Kidney epithelial cell (primary cell): ENCODE measurements around the gene SCYGR8. TPM values are rescaled to one million over a fixed set of nuclear protein-coding genes. Genes with fewer than 3 reads are reported as not detected.

Experiments used
- DNase-seq: peaks from one replicate; pipeline ENCODE4 v3.0.0-alpha.2; 2010; ENCODE audit warnings: low read depth
- H3K27me3 ChIP-seq: 2 replicates; pipeline ENCODE4 v1.6.0; 2011; ENCODE audit warnings: low read length; ENCODE audit not compliant: control insufficient read depth, insufficient read depth
- H3K36me3 ChIP-seq: 2 replicates; pipeline ENCODE4 v1.5.1; 2011; ENCODE audit warnings: low read length; ENCODE audit not compliant: control insufficient read depth, insufficient read depth
- H3K4me3 ChIP-seq: 2 replicates; pipeline ENCODE4 v1.5.1; 2011; ENCODE audit warnings: low read depth, mild to moderate bottlenecking, control low read depth, low read length
- CTCF ChIP-seq: IDR thresholded peaks from 2 replicates; pipeline ENCODE4 v1.5.1; 2011; ENCODE audit warnings: mild to moderate bottlenecking, moderate library complexity, low read length, control low read depth, inconsistent platforms; ENCODE audit not compliant: insufficient read depth, poor library complexity, severe bottlenecking
- total RNA-seq: library from RNA; depleted of rRNA; stranded (reverse); fragments of >200 nt; gene quantifications from 2 replicates; pipeline ENCODE4 v1.2.3, GENCODE V29; 2015

The SCYGR8 gene
- total RNA-seq, 1 donor from 2014 or later: not detected

- DNase-seq: no peak
- H3K4me3 ChIP-seq: no peak overlapping the region
Measured at GRCh38 chr2:227785293-227785692, 39.6 kb downstream of the SCYGR8 start.

DNA sequence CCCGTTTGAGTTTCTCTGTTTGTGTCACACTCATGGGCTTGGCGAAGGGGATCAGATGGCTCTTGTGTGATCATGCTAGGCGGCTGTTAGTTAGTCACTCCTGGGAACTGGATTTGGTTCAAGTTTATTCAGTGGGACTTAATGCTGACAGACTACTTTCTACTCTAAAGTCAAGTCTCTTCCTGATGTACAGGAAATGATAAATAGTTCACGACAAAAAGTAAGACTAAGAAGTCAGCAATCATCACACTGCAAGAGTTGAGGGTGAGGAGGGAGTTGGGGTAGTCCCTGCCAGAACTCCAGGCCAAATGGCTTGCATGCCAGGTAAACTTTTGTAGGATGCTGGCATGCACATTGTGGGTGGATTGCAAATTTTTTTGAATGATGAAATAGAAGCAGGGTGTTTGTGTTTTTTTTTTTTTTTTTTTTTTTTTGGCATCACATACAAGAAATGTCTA is 42.9 kb downstream of the SCYGR8 start:
- no peaks in the 10 kb centered on the region for H3K27me3 ChIP-seq
- no peak for TF ChIP-seq CTCF
- no peak overlapping the region for H3K4me3 ChIP-seq
- DNase-seq: no peak
- no peaks in the 10 kb centered on the region for H3K36me3 ChIP-seq

More at GRCh38 chr2:227785293-227785692, 39.6 kb downstream of the SCYGR8 start:
- no peaks in the 10 kb centered on the region for H3K27me3 ChIP-seq
- no peak for TF ChIP-seq CTCF
- H3K36me3 ChIP-seq: no peaks in the 10 kb centered on the region

GRCh38 chr2:227789803-227790202 is 44.1 kb downstream of the SCYGR8 start:
- no peaks in the 10 kb centered on the region for H3K36me3 ChIP-seq
- no peak for DNase-seq
- no peak for TF ChIP-seq CTCF
- H3K4me3 ChIP-seq: no peak overlapping the region
- no peaks in the 10 kb centered on the region for H3K27me3 ChIP-seq

- DNase-seq: no peak
- no peak for TF ChIP-seq CTCF
- H3K27me3 ChIP-seq: no peaks in the 10 kb centered on the region
- no peaks in the 10 kb centered on the region for H3K36me3 ChIP-seq
- H3K4me3 ChIP-seq: no peak overlapping the region
Measured at GRCh38 chr2:227793148-227793712, 47.5 kb downstream of the SCYGR8 start.

Other genes starting within 250 kb of the SCYGR8 start
- gene SCYGR2, start 147.0 kb upstream of the SCYGR8 start, total RNA-seq: not detected in 2 replicates
- gene SCYGR3, start 131.1 kb upstream of the SCYGR8 start, total RNA-seq: not detected in 2 replicates
- not detected in 2 replicates for gene SCYGR4, start 128.4 kb upstream of the SCYGR8 start, total RNA-seq
- not detected in 2 replicates for gene SCYGR5, start 79.1 kb upstream of the SCYGR8 start, total RNA-seq
- 0.07 and 0.25 TPM in 2 replicates for gene SLC19A3, start 27.9 kb upstream of the SCYGR8 start, total RNA-seq
- gene SCYGR6, start 21.1 kb upstream of the SCYGR8 start, total RNA-seq: not detected in 2 replicates
- not detected in 2 replicates for gene SCYGR7, start 17.6 kb upstream of the SCYGR8 start, total RNA-seq
- gene CCL20, start 67.9 kb downstream of the SCYGR8 start, total RNA-seq: 0.68 and 1.0 TPM in 2 replicates
- not detected in 2 replicates for gene DAW1, start 125.7 kb downstream of the SCYGR8 start, total RNA-seq